GM23338 (cell line): ENCODE results near the gene SP2. TPM values are rescaled to one million over a fixed set of nuclear protein-coding genes. Genes with fewer than 3 reads are reported as not detected.

Experiments
- ATAC-seq: fragments of 200-7000 bp; cut with Tn5 transposase; 3 replicates; pipeline ENCODE4 v1.9.1; 2020
- DNase-seq: peaks from one replicate; pipeline ENCODE4 v3.0.0-alpha.2; 2015; ENCODE audit warnings: low spot score
- H2AFZ ChIP-seq: fragments of 200-600 bp; sonication (generic); 2 replicates; pipeline ENCODE4 v1.8.0; 2016; ENCODE audit warnings: antibody characterized with exemption, mild to moderate bottlenecking, moderate library complexity
- H3F3A ChIP-seq: fragments of 200-600 bp; sonication (generic); replicated peaks from 2 replicates; pipeline ENCODE4 v1.8.0; 2017; ENCODE audit warnings: antibody characterized with exemption, mixed run types, low read depth
- H3K27ac ChIP-seq: fragments of 200-600 bp; sonication (generic); 2 replicates; pipeline ENCODE4 v1.6.1; 2016; ENCODE audit warnings: low read depth
- H3K27me3 ChIP-seq: fragments of 200-600 bp; sonication (generic); 2 replicates; pipeline ENCODE4 v1.8.0; 2016; ENCODE audit warnings: mild to moderate bottlenecking, mixed run types, moderate library complexity; ENCODE audit not compliant: insufficient read depth
- H3K36me3 ChIP-seq: fragments of 200-600 bp; sonication (generic); 2 replicates; pipeline ENCODE4 v1.8.0; 2016; ENCODE audit warnings: mild to moderate bottlenecking; ENCODE audit not compliant: insufficient read depth
- H3K4me1 ChIP-seq: fragments of 200-600 bp; sonication (generic); 2 replicates; pipeline ENCODE4 v1.8.0; 2016; ENCODE audit warnings: mild to moderate bottlenecking, moderate library complexity; ENCODE audit not compliant: insufficient read depth
- H3K4me2 ChIP-seq: fragments of 200-600 bp; sonication (generic); 2 replicates; pipeline ENCODE4 v1.7.1; 2017; ENCODE audit warnings: mixed run types
- H3K4me3 ChIP-seq: fragments of 200-600 bp; sonication (generic); 2 replicates; pipeline ENCODE4 v1.6.1; 2016; ENCODE audit warnings: mixed run types
- H3K79me2 ChIP-seq: fragments of 200-600 bp; sonication (generic); replicated peaks from 2 replicates; pipeline ENCODE4 v1.8.0; 2017; ENCODE audit warnings: mild to moderate bottlenecking; ENCODE audit not compliant: insufficient read depth
- H3K9me2 ChIP-seq: fragments of 200-600 bp; sonication (generic); 2 replicates; pipeline ENCODE4 v1.8.0; 2017; ENCODE audit not compliant: insufficient read depth
- H4K20me1 ChIP-seq: fragments of 200-600 bp; sonication (generic); replicated peaks from 2 replicates; pipeline ENCODE4 v1.8.0; 2017; ENCODE audit warnings: mild to moderate bottlenecking; ENCODE audit not compliant: insufficient read depth
- H3K27ac Mint-ChIP-seq: 2 replicates; pipeline ENCODE4 v1.8.0; 2020; ENCODE audit warnings: inconsistent platforms, mild to moderate bottlenecking, moderate library complexity, mixed read lengths
- H3K27me3 Mint-ChIP-seq: 3 replicates; pipeline ENCODE4 v1.8.0; 2022; ENCODE audit warnings: low read depth, mild to moderate bottlenecking, moderate library complexity, mixed read lengths, inconsistent platforms; ENCODE audit not compliant: insufficient read depth, poor library complexity
- H3K36me3 Mint-ChIP-seq: 3 replicates; pipeline ENCODE4 v1.8.0; 2021; ENCODE audit warnings: low read depth, mild to moderate bottlenecking, inconsistent platforms, moderate library complexity, mixed read lengths
- H3K4me1 Mint-ChIP-seq: 3 replicates; pipeline ENCODE4 v1.8.0; 2020; ENCODE audit warnings: mild to moderate bottlenecking, inconsistent platforms, mixed read lengths
- H3K4me3 Mint-ChIP-seq: 3 replicates; pipeline ENCODE4 v1.8.0; 2021; ENCODE audit warnings: moderate library complexity, mild to moderate bottlenecking, inconsistent platforms, mixed read lengths
- H3K9me3 Mint-ChIP-seq: 3 replicates; pipeline ENCODE4 v1.8.0; 2020; ENCODE audit warnings: moderate library complexity, mild to moderate bottlenecking, inconsistent platforms, mixed read lengths
- CREB1 ChIP-seq: fragments of 250-450 bp; sonication (Bioruptor Pico); IDR thresholded peaks from 2 replicates; pipeline ENCODE4 v1.5.0; 2020; ENCODE audit warnings: low read depth, mild to moderate bottlenecking, moderate library complexity
- ETS1 ChIP-seq: IDR thresholded peaks from 2 replicates; pipeline ENCODE4 v1.6.1; 2016; ENCODE audit warnings: antibody characterized with exemption
- EZH2phosphoT487 ChIP-seq: fragments of 200-600 bp; sonication (generic); IDR thresholded peaks from one replicate; pipeline ENCODE4 v1.8.1; 2018; ENCODE audit warnings: antibody characterized with exemption; ENCODE audit not compliant: unreplicated experiment
- JUNB ChIP-seq: IDR thresholded peaks from one replicate; pipeline ENCODE4 v1.6.1; 2016; ENCODE audit warnings: antibody characterized with exemption; ENCODE audit not compliant: unreplicated experiment
- POLR2AphosphoS5 ChIP-seq: IDR thresholded peaks from 2 replicates; pipeline ENCODE4 v1.6.1; 2016; ENCODE audit warnings: antibody characterized with exemption, low read depth
- REST ChIP-seq: IDR thresholded peaks from one replicate; pipeline ENCODE4 v1.6.1; 2018; ENCODE audit warnings: antibody characterized with exemption; ENCODE audit not compliant: unreplicated experiment
- ZNF114 ChIP-seq: fragments of 250-450 bp; sonication (Bioruptor Pico); IDR thresholded peaks from 2 replicates; pipeline ENCODE4 v1.5.0; 2020; ENCODE audit warnings: mild to moderate bottlenecking, moderate library complexity
- ZNF331 ChIP-seq: fragments of 250-450 bp; sonication (Bioruptor Pico); IDR thresholded peaks from 2 replicates; pipeline ENCODE4 v1.5.0; 2020; ENCODE audit warnings: low read depth, mild to moderate bottlenecking, moderate library complexity
- polyA plus RNA-seq: library from polyadenylated mRNA; unstranded; fragments of >200 nt; fragmentation: Nextera tagmentation; extraction: Ambion mirVana; gene quantifications from 2 replicates; pipeline ENCODE4 v1.2.1, GENCODE V29; 2016
- total RNA-seq: library from RNA; depleted of rRNA; stranded (reverse); fragments of >200 nt; shearing (Covaris generic); gene quantifications from 2 replicates; pipeline ENCODE4 v1.2.3, GENCODE V29; 2014

Gene SP2
- total and polyA plus RNA-seq, 2 experiments from 2014 or later, result 6.0 to 12.9 TPM

GRCh38 chr17:47924785-47925677, 29.0 kb downstream of the SP2 start (continued):
- TF ChIP-seq CREB1 (CRISPR knock-in tag), result no peak
- no peak for TF ChIP-seq JUNB
- no peak for TF ChIP-seq ETS1

GRCh38 chr17:47925678-47925988, 29.6 kb downstream of the SP2 start:
- TF ChIP-seq ETS1 (no peak), POLR2AphosphoS5 (no peak), ZNF114 (no peak), JUNB (no peak), CREB1 (CRISPR knock-in tag) (no peak), EZH2phosphoT487 (no peak), REST (no peak), ZNF331 (CRISPR knock-in tag) (no peak)
- Mint-ChIP-seq H3K4me1 (no peaks in the 10 kb centered on the region), H3K9me3 (no peaks in the 10 kb centered on the region), H3K27ac (no peak overlapping the region), H3K4me3 (no peak overlapping the region), H3K27me3 (peaks cover 6% of the 10 kb centered on the region), H3K36me3 (peaks cover 20% of the 10 kb centered on the region)
- ATAC-seq, result no peak
- no peaks in the 10 kb centered on the region for H3K9me2 ChIP-seq
- H3K79me2 ChIP-seq, result no peaks in the 10 kb centered on the region
- no peak overlapping the region for H3K27ac ChIP-seq
- H3K4me2 ChIP-seq, result no peak overlapping the region
- H3K27me3 ChIP-seq, result no peaks in the 10 kb centered on the region
- DNase-seq, result no peak
- no peaks in the 10 kb centered on the region for H3K4me1 ChIP-seq
- no peak overlapping the region for H3K4me3 ChIP-seq
- H4K20me1 ChIP-seq, result no peaks in the 10 kb centered on the region
- no peaks in the 10 kb centered on the region for H3F3A ChIP-seq
- H3K36me3 ChIP-seq, result no peaks in the 10 kb centered on the region; the same call in 1 of the 2 replicates
- no peak overlapping the region for H2AFZ ChIP-seq
